ENCODE data around the gene ZNF8.
"Not testable (repeated sequence)": the region's sequence is repeated elsewhere in the genome, so short reads cannot be mapped to it uniquely, and the experiment has no call there.

ZNF8 gene

DNA sequence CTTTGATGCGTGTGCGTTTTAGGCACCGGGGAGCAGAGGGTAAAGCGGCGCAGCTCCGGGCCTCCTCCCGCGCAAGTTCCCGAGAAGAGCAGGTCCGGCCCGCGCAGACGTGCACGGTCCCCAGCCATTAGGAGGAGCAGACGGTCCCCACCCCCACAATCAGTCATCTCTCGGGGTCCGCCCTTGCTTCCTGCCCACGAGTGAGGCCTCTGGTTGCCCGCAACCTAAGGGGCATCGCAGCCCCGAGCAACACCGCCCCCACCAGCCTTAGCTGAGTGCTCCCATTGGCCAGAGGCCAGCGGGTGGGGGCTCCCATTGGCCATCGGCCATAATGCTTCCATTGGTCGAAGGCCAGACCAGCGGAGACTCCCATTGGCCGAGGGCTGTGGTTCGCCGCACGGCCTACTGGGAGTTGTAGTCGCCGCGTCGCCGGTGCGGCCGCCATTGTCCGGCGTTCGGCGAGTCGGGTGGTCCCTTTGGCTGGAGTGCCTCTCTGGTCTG lies at the start of gene ZNF8:
TSS of gene ZNF8 (plus strand) at position 415 of the 501 bp plus-strand sequence. CDS start 127 bp downstream, outside the sequence.
- DNase-seq (ENCODE audit: low spot score): peak; percentile 99

DNA sequence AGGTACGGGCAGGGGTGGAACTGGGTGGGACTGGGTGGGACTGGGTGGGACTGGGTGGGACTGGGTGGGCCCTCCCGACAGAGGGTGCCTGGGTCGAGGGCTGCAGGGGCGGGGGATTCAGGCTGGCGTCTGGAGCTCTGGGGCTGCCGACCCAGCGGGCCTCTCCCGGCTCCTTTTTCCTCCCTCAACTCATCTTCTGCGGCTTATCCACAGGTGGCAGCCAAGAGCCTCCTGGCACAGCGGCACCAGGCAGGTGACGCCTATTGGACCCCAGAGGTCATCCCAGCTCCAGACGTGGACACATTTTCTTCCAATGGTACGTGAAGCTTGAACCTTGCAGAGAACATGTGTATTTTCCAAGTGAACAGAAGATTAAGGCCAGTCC lies 49.5 kb upstream of the ZNF8 start:
- peak; percentile 14 for DNase-seq (ENCODE audit: low spot score)

DNA sequence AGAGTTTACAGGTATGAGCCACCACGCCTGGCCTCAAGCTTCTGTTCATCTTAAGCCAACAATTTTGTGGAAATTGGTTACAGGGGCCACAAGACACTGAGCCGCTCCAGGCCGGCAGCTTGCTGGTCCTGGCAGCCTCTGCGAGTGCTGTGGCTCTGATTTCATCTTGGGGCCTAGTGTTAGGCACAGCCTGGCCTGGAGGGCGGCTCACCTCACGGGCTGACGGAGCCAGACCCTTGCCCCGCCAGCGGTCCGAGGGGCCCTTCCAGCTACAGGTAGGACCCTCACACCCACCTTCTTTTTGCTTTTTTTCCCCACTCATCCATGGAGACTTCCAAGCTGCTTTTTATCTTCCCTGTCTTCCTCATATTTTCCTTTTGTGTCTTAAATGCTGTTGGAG lies 41.4 kb upstream of the ZNF8 start:
- no peak for DNase-seq (ENCODE audit: low spot score)

DNA sequence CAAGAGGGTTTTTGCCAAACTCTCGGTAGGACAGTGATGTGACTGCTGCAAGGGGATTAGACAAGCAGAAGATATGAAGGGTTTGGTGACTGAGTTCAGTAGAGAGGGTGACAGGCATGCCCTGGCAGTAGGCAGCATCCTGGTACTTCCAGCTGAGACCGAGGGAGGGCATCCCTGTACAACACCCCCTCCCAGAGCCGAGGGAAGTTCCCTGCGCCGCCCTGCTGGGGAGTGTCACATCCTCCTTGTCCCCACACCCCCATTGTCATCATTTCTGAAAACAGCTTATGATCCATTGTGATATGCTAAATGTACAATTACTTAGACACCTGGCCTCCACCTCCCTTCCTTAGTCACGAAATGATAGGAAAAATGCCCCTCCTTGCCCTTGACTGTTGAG lies 35.4 kb upstream of the ZNF8 start:
- DNase-seq (ENCODE audit: low spot score): no peak

DNA sequence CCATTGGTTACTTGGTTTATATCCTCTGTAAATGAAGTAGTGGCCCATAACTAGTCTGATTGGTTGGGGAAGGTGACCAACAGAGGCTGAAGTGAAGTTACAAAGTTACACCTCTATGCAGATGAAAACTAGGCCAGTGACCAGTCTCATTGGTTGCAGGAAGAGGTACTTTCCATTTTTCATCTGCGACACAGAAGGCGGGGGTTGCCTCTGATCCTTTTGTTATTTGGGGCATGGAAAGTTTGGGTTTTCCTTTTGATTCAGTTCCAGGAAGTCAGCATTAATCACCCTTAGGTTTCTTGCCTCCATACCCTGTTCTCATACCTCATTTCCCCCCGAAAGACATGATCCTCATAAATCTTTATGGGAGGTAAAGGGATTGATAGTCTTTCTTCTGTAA lies 29.9 kb upstream of the ZNF8 start:
- no peak for DNase-seq (ENCODE audit: low spot score)

DNA sequence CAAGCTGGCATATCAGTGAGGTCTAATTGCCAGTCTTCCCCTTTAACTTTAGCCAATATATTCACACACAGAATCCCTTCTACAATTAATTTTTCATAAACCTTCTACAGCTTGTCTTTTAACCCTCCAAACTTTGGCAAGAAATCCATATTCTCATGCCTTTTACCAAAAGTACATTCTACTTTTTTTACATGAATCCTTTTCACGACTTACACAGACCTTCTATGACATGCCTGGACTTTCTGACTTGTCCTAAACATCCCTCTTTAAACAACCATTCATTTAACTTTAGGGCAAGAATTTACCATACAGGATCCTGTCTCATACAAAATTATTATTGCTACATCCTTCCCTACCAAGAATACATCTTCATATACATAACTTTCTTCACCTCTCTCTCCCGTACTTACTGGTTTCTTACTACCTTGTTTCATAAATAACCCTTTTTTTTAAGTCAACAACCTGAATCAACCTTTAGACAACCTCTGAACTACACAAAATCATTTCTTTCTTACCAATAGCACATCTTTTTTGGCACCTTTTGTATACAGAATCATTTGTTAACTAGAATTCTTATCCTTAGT lies 26.6 kb upstream of the ZNF8 start:
- DNase-seq (ENCODE audit: low spot score): no peak

DNA sequence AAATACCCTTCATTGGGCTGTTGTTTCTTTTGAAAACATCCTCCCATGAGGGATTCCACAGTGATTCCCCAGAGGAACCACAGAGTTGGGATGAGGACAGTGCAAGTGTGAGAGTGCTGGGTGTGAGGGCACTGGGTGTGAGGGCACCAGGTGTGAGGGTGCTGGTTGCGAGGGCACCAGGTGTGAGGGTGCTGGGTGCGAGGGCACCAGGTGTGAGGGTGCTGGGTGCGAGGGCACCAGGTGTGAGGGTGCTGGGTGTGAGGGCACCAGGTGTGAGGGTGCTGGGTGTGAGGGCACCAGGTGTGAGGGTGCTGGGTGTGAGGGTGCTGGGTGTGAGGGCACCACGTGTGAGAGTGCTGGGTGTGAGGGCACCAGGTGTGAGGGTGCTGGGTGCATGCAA lies 20.5 kb upstream of the ZNF8 start:
- not testable (repeated sequence) for DNase-seq (ENCODE audit: low spot score)

DNA sequence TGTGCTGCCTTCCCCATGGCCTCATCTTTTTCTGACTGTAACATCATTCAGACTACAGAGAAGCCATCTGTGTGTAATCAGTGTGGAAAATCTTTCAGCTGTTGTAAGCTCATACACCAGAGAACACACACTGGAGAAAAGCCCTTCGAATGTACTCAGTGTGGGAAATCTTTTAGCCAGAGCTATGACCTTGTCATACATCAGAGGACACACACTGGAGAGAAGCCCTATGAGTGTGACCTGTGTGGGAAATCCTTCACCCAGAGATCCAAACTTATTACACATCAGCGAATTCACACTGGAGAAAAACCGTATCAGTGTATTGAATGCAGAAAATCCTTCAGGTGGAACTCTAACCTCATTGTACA lies 17.2 kb upstream of the ZNF8 start:
- DNase-seq (ENCODE audit: low spot score): no peak

DNA sequence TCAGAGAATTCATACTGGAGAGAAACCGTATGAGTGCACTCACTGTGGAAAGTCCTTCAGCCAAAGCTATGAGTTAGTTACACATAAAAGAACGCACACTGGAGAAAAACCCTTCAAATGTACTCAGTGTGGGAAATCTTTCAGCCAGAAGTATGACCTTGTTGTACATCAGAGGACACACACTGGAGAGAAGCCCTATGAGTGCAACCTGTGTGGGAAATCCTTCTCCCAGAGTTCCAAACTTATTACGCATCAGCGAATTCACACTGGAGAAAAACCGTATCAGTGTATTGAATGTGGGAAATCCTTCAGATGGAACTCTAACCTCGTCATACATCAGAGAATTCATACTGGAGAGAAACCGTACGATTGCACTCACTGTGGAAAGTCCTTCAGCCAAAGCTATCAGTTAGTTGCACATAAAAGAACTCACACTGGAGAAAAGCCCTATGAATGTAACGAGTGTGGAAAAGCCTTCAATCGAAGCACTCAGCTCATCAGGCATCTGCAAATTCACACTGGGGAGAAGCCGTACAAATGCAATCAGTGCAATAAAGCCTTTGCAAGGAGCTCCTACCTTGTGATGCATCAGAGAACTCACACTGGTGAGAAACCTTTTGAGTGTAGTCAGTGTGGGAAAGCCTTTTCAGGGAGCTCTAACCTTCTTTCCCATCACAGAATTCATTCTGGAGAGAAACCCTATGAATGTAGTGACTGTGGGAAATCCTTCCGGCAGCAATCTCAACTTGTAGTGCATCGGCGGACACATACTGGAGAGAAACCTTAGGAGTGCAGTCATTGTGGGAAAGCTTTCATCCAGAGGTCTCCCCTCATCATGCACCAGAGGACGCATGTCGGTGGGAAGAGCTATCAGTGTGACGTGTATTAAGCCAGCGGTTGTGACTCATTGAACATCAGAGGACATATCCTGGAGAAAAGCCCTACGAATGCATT lies 16.5 kb upstream of the ZNF8 start:
- no peak for DNase-seq (ENCODE audit: low spot score)

DNA sequence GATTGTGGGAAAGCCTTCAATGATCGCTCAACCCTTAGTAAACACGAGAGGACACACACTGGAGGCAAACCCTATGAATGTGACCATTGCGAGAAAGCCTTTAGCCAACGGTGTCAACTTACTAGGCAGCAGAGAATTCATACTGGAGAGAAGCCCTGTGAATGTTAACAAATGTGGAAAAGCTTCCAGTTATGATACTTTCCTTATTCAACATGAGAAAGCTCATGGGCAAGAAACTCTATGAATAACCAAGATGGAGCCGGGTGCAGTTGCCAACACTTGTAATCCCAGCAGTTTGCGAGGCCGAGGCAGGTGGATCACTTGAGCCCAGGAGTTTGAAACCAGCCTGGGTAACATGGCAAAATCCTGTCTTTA lies 15.8 kb upstream of the ZNF8 start:
- DNase-seq (ENCODE audit: low spot score): no peak

DNA sequence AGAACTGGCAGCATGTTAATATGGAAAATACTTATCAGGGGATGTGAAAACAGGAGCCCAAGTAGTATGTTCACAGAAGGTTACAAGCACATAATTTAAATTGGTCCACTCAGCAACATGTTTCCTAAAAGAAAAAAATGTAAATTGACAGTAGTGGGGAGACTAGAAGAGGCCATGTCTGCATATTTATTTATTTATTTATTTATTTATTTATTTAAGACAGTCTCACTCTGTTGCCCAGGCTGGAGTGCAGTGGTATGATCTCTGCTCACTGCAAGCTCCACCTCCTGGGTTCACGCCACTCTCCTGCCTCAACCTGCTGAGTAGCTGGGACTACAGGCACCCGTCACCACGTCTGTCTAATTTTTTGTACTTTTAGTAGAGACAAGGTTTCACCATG lies 13.7 kb upstream of the ZNF8 start:
- DNase-seq (ENCODE audit: low spot score): no peak

DNA sequence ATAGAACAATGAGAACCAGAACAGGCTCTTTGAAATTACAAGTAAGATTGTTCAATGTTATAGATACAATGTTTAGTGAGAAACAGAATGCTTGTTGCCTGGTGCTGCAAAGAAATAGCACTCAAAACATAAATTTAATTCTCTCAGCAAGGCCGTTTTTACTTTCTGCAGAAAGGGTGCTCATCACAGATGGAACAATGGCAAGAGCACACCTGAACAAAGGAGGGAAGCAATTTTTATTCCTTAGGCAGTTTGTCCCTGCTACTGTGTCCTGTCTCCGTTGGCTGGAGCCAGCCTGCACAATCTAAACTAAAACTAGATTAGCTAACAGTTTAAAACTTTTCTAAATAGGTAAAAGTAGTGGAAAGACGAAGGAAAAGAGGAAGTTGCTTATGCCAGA lies 10.4 kb upstream of the ZNF8 start:
- no peak for DNase-seq (ENCODE audit: low spot score)

DNA sequence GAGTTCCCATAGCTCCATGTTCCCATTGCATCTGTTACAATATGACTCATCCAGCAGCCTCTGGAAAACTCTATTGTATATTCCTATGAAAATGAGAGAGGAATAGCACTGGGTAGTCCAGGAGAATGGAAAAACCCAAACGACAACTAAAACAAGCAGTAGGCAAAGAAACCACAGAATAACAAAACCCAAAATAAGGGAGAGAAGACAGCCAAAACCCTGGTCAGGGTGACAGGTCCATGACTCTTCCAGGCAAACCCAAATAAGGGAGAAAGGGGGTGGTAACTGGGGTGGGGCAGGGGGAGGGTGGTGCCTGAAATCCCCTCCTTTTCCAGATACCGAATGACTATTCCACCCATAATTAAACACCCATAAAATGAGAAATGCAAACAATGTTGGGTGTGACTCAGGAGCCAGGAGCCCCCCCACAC lies 4.0 kb upstream of the ZNF8 start:
- no peak for DNase-seq (ENCODE audit: low spot score)

DNA sequence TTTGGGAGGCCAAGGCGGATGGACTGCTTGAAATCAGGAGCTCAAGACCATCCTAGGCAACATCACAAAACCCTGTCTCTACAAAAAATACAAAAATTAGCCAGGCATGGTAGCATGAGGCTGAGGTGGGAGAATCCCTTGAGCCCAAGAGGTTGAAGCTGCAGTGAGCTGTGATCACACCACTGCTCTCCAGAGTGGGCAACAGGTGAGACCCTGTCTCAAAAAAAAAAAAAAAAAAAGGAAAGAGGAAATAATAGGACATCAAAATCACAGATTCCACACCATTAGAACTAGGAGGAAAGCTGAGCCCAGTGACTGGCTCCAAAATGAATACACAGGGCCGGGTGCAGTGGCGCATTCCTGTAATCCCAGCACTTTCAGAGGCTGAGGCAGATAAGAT lies 3.2 kb upstream of the ZNF8 start:
- no peak for DNase-seq (ENCODE audit: low spot score)

DNA sequence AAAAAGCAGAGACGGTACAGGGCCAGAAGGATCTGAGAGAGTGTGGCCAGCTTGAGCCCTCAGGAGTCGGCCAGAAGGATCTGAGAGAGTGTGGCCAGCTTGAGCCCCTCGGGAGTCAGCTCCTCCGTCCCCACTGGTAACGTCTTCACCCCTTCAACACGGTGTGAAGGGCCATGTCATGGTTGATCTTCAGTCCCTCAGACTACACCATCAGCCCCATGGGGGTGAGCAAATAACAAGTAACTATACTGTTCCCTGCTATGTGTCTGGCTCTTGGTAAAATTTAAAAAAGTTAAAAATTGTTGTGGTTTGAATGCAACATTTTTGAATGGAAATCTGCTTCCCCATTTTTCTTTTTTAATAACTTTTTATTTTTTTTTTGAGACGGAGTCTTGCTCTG lies 1.6 kb upstream of the ZNF8 start:
- DNase-seq (ENCODE audit: low spot score): no peak

DNA sequence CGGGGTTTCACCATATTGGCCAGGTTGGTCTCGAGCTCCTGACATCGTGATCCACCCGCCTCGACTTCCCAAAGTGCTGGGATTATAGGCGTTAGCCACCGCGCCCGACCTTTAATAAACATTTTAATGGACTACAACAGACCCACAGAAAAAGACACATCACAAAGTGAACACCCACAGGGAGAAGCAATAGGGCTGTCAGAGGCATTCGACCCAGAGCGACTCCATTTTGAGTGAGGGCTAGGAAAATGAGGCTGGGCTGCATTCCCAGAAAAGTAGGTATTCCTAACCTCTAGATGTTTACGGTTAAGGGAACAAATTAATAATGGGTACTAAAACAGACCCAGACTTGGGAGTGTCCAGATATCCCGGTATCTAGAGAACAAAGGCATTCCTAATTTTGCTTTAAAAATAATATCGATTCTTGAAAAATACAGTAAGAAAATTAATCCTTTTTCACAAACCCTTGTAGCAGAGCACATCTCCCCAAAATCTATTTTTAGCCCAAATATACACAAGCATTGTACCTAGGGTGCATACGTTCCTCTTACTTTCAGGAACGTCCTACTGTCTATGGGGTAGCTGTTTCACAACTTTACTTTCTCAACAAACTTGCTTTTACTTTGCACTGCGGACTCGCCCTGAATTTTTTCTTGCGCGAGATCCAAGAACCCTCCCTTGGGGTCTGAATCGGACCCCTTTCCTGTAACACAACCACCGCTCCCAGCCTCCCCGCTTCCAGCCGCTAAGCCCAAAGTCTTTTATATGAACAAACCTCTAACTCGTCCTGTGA lies 811 bp upstream of the ZNF8 start:
- DNase-seq (ENCODE audit: low spot score): no peak

DNA sequence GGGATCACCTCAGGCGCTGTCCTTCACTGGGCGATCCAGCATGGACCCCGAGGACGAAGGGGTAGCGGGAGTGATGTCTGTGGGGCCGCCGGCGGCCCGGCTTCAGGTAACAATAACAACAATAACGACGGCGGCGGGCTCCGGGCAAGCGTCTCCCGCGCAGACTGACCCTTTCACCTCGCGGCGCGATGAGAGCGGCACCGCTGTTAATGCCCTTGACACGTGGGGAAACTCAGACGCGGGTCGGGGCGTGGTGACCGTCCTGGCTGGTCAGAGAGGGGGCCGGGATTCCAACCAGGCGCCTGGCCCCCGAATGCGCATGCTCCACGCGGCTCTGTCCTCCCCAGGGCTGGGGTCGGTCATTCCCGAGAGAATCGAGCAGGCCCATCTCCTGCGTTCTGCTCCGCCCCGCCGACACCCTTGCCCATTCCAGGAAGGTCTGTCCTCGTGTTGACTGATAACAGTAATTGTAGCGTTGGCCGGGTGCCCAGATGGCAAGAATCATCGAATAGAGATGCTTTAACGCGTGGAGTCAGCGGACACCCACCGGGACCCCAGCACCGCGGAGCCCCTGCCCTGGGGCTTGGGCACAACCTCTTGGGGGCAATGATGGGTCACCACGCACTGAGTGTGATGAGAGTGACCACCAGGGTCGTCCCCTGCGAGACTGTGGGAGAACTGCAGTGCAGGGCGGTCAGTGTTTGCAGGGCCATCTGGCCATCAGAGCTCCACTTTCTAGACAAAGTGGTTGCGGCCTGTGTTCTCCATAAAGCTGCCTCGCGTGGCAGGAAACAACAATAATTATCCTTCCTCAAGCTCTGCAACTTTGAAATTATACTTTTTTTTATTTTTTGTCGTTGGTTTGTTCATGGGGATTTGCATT lies 528 bp downstream of the ZNF8 start:
- DNase-seq (ENCODE audit: low spot score): peak; percentile 11

DNA sequence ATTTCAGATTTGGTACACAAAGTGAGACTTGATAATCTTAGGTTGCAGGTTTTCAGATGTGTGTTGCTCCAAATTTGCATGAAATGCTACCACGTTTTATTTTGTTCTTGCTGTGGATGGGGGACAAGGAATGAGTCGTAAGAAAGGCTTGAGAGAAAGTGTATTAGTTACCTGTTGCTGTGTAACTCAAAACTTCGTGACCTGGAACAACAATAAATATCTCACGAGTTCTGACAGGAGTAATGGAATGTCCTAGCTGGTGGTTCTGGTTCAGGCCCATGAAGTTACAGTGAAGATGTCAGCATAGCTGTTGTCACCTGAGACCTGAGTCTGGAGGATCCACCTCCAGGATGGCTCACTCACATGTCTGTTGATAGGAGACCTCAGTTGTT lies 1.2 kb downstream of the ZNF8 start:
- DNase-seq (ENCODE audit: low spot score): no peak

DNA sequence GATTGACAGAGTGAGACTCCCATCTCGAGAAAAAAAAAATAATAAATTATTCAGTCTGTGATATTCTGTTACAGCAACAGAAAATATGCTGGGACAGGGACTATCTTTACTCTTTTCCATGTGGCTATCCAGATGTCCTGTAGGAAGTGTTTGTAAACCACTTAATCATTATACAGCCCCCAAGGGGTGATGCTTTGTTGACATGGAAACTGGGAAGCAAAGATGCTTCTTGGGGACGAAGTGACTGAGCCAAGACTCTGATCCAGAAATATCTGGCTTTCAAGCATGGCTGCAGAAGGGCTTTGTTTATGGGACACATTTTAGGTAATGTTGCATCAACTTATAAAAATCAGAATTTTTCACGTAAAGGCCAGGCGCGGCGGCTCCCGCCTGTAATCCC lies 5.4 kb downstream of the ZNF8 start:
- no peak for DNase-seq (ENCODE audit: low spot score)

DNA sequence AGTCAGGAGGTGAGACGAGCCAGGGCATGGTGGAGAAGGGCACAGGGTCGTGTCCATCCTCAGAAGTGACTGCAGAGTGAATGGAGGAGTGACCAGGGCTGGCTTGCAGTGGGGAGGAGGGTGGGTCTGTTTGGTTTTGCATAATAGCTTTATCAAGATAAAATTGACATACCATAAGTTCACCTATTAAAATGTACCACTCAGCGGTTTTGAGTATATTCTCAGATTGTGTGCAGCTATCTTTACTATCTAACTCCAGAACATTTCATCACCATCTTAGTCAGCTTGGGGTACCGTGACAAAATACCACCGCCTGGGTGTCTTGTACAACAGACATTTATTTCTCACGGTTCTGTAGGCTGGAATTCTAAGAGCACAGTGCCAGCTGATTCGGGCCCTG lies 13.2 kb downstream of the ZNF8 start:
- DNase-seq (ENCODE audit: low spot score): no peak

DNA sequence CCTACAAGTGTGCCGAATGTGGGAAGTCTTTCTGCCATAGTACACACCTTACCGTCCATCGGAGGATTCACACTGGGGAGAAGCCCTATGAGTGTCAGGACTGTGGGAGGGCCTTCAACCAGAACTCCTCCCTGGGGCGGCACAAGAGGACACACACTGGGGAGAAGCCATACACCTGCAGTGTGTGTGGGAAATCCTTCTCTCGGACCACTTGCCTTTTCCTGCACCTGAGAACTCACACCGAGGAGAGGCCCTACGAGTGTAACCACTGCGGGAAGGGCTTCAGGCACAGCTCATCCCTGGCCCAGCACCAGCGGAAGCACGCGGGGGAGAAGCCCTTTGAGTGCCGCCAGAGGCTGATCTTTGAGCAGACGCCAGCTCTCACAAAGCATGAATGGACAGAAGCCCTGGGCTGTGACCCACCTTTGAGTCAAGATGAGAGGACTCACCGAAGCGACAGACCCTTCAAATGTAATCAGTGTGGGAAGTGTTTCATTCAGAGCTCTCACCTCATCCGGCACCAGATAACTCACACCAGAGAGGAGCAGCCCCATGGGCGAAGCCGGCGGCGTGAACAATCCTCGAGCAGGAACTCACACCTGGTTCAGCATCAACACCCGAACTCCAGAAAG lies 16.1 kb downstream of the ZNF8 start:
- DNase-seq (ENCODE audit: low spot score): no peak
